K562 (cell line): ENCODE measurements around the gene C7orf57. TPM values are rescaled to one million over a fixed set of nuclear protein-coding genes. Genes with fewer than 3 reads are reported as not detected.
A peak's percentile ranks its signal among the peaks of the same experiment; 100 is the strongest.
"Not testable (repeated sequence)": the region's sequence is repeated elsewhere in the genome, so short reads cannot be mapped to it uniquely, and the experiment has no call there.

ENCODE experiments used
- ATAC-seq: fragments of 200-7000 bp; cut with Tn5 transposase; 3 replicates; pipeline ENCODE4 v1.9.1; 2020; ENCODE audit warnings: moderate library complexity
- BruUV-seq: library from RNA; stranded (reverse); fragments of 400-500 nt; replicated peaks from 2 replicates; lab custom pipeline; 2021; lab: Mats Ljungman, UMichigan
- CTCF ChIA-PET: fragments of 300-600 bp; formaldehyde crosslinking; extraction: SDS; loops from one replicate; lab custom pipeline; 2021; ENCODE audit warnings: low intra/inter-chr PET ratio; lab: Yijun Ruan, JAX
- POLR2A ChIA-PET: fragments of 300-600, 350-650 bp; sonication (Branson Sonifier 250); formaldehyde crosslinking; extraction: SDS; loops from one replicate; lab custom pipeline; 2021; ENCODE audit warnings: antibody characterized with exemption, inconsistent platforms; lab: Yijun Ruan, JAX
- DNase-seq, 4 experiments: peaks; one replicate each; pipeline versions ENCODE4 v3.0.0 to v3.0.0-alpha.2; 2011 to 2018; ENCODE audit warnings: low spot score in 3 of 4, mixed read lengths in 3 of 4; ENCODE audit errors: extremely low read depth in 1 of 4
- FAIRE-seq: peaks from 2 replicates; lab custom pipeline; 2011; peaks lifted over from hg19 to GRCh38; lab: Jason Lieb, UNC
- H2AFZ ChIP-seq: 2 replicates; pipeline ENCODE4 v1.6.0; 2011; ENCODE audit warnings: low read depth, low read length, control low read depth, inconsistent platforms
- H3K27ac ChIP-seq: fragments of 200-600 bp; 3 replicates; pipeline ENCODE4 v1.8.0; 2011; ENCODE audit warnings: low read depth, mild to moderate bottlenecking, control low read depth, inconsistent platforms, low read length, moderate library complexity, mixed read lengths; ENCODE audit errors: extremely low read depth
- H3K27me3 ChIP-seq, 2 experiments: fragments of 300-600 bp in 1 of 2; 2 replicates in 1 of 2; 3 replicates in 1 of 2; pipeline versions ENCODE4 v1.6.0 to v1.8.0; 2011; ENCODE audit warnings: inconsistent platforms in 2 of 2, low read length in 2 of 2, mild to moderate bottlenecking in 1 of 2, mixed read lengths in 1 of 2, moderate library complexity in 1 of 2; ENCODE audit not compliant: control insufficient read depth in 2 of 2, insufficient read depth in 2 of 2
- H3K36me3 ChIP-seq: fragments of 300-600 bp; 3 replicates; pipeline ENCODE4 v1.8.0; 2011; ENCODE audit warnings: mild to moderate bottlenecking, low read length, inconsistent platforms; ENCODE audit not compliant: control insufficient read depth, insufficient read depth
- H3K4me1 ChIP-seq, 2 experiments: fragments of 200-600 bp in 1 of 2; replicated peaks in 1 of 2; 2 replicates in 1 of 2; 3 replicates in 1 of 2; pipeline versions ENCODE4 v1.5.1 to v1.8.0; 2011; ENCODE audit warnings: inconsistent platforms in 2 of 2, low read length in 2 of 2, mild to moderate bottlenecking in 1 of 2, mixed read lengths in 1 of 2, moderate library complexity in 1 of 2; ENCODE audit not compliant: control insufficient read depth in 2 of 2, insufficient read depth in 2 of 2
- H3K4me2 ChIP-seq: 2 replicates; pipeline ENCODE4 v1.6.1; 2011; ENCODE audit warnings: low read length, control low read depth, inconsistent platforms, mixed read lengths; ENCODE audit not compliant: insufficient read depth
- H3K4me3 ChIP-seq: fragments of 200-600 bp; sonication (generic), shearing (Covaris generic); 2 replicates; pipeline ENCODE4 v1.5.1; 2016; ENCODE audit warnings: control low read depth, inconsistent platforms
- H3K79me2 ChIP-seq: fragments of 200-600 bp; 3 replicates; pipeline ENCODE4 v1.8.0; 2011; ENCODE audit warnings: low read length, inconsistent platforms; ENCODE audit not compliant: control insufficient read depth, insufficient read depth
- H3K9ac ChIP-seq, 2 experiments: 2 replicates each; pipeline versions ENCODE4 v1.6.0 to v1.6.1; 2011; ENCODE audit warnings: low read depth in 2 of 2, low read length in 2 of 2, control low read depth in 1 of 2, inconsistent platforms in 1 of 2, mild to moderate bottlenecking in 1 of 2, mixed read lengths in 1 of 2; ENCODE audit not compliant: insufficient read depth in 1 of 2
- H3K9me1 ChIP-seq: one replicate; pipeline ENCODE4 v1.6.0; 2011; ENCODE audit warnings: inconsistent platforms, mild to moderate bottlenecking, low read length, moderate library complexity; ENCODE audit not compliant: control insufficient read depth, insufficient read depth
- H3K9me3 ChIP-seq: replicated peaks from 2 replicates; pipeline ENCODE4 v1.5.1; 2011; ENCODE audit warnings: low read depth, low read length, inconsistent platforms; ENCODE audit not compliant: control insufficient read depth, insufficient read depth
- H4K20me1 ChIP-seq: replicated peaks from 2 replicates; pipeline ENCODE4 v1.6.1; 2011; ENCODE audit warnings: low read length, inconsistent platforms, mixed read lengths; ENCODE audit not compliant: control insufficient read depth, insufficient read depth
- BDP1 ChIP-seq: IDR thresholded peaks from 3 replicates; pipeline ENCODE4 v1.6.1; 2011; ENCODE audit not compliant: insufficient read length, insufficient read depth
- CBFA2T2 ChIP-seq: fragments of 450-650 bp; conservative IDR thresholded peaks from 2 replicates; pipeline ENCODE4 v1.6.1; 2017; ENCODE audit warnings: mild to moderate bottlenecking
- CCAR2 ChIP-seq: fragments of 200-400 bp; formaldehyde crosslinking; IDR thresholded peaks from 2 replicates; pipeline ENCODE4 v1.6.1; 2017; ENCODE audit warnings: mild to moderate bottlenecking, low read depth, low read length
- MECOM ChIP-seq: fragments of 250-450 bp; sonication (Bioruptor Pico); IDR thresholded peaks from 2 replicates; pipeline ENCODE4 v1.8.0; 2022; ENCODE audit warnings: inconsistent platforms
- MYBL2 ChIP-seq, 2 experiments: fragments of 450-650 bp in 1 of 2; sonication (generic) in 1 of 2; formaldehyde crosslinking in 1 of 2; IDR thresholded peaks; 2 replicates each; pipeline versions ENCODE4 v1.6.1 to v1.8.1; 2017 to 2022; ENCODE audit warnings: borderline replicate concordance in 1 of 2, inconsistent platforms in 1 of 2, low read depth in 1 of 2, mild to moderate bottlenecking in 1 of 2, missing genetic modification reagents in 1 of 2, moderate library complexity in 1 of 2
- PHF20 ChIP-seq: fragments of 450-650 bp; IDR thresholded peaks from 2 replicates; pipeline ENCODE4 v1.6.1; 2018; ENCODE audit not compliant: partially characterized antibody
- RBM25 ChIP-seq: fragments of 200-400 bp; formaldehyde crosslinking; IDR thresholded peaks from 2 replicates; pipeline ENCODE4 v1.6.1; 2018; ENCODE audit warnings: low read length, low read depth, moderate library complexity; ENCODE audit not compliant: severe bottlenecking
- SMAD2 ChIP-seq: fragments of 150-350 bp; IDR thresholded peaks from 2 replicates; pipeline ENCODE4 v1.6.1; 2014; ENCODE audit warnings: low read depth, mild to moderate bottlenecking, low read length
- SP2 ChIP-seq: IDR thresholded peaks from 2 replicates; pipeline ENCODE4 v1.6.1; 2011; ENCODE audit warnings: mild to moderate bottlenecking, low read depth, low read length, moderate library complexity; ENCODE audit not compliant: poor library complexity, severe bottlenecking; ENCODE audit errors: extremely low read depth
- ZFP30 ChIP-seq: fragments of 250-450 bp; sonication (Bioruptor Pico); IDR thresholded peaks from 2 replicates; pipeline ENCODE4 v1.8.0; 2022; ENCODE audit warnings: moderate library complexity, mild to moderate bottlenecking, inconsistent platforms, borderline replicate concordance
- ZNF146 ChIP-seq: IDR thresholded peaks from one replicate; pipeline ENCODE4 v1.6.1; 2018; ENCODE audit warnings: missing compliant biosample characterization; ENCODE audit not compliant: unreplicated experiment
- WGBS: fragments of 100-300 bp; shearing (Covaris generic); methylation state at CpG from one replicate; pipeline ENCODE4 v1.1.6; 2016; ENCODE audit warnings: low coverage, mixed read lengths; ENCODE audit not compliant: insufficient coverage; ENCODE audit errors: missing lambda C conversion rate; 5-methylcytosine and 5-hydroxymethylcytosine counted together
- in situ Hi-C: fragments of 300-500 bp; cut with MboI; formaldehyde crosslinking; loops from 4 replicates; pipeline ENCODE4 v1.15.0; 2018; ENCODE audit warnings: inconsistent platforms, mixed read lengths
- intact Hi-C: fragments of 100-400 bp; cut with micrococcal nuclease; formaldehyde crosslinking; loops from 2 replicates; pipeline ENCODE4 v1.14.2; 2022
- polyA plus RNA-seq, 8 experiments: library from polyadenylated mRNA; depleted of rRNA in 4 of 8; stranded (reverse) in 5 of 8; unstranded in 3 of 8; fragments of >200 nt; fragmentation: Nextera tagmentation in 2 of 8; fragmentation: Illumina TruSeq in 1 of 8; extraction: Ambion mirVana in 2 of 8; extraction: Trizol in 1 of 8; gene quantifications; 2 replicates each; pipeline versions ENCODE4 v1.2.1 to v1.2.3, GENCODE V29; 2011 to 2014; ENCODE audit warnings: inconsistent platforms in 1 of 8, missing spikeins in 1 of 8
- total RNA-seq, 7 experiments: library from RNA; depleted of rRNA in 6 of 7; stranded (reverse); fragments of >200 nt in 6 of 7; fragmentation: Illumina TruSeq in 2 of 7; extraction: Trizol in 2 of 7; gene quantifications; 2 replicates each; pipeline versions ENCODE4 v1.2.1 to v1.2.3, GENCODE V29; 2011 to 2021; ENCODE audit warnings: low replicate concordance in 1 of 7
- TF ChIP-seq, protein P1 (sequence below): fragments of 250-450 bp; sonication (Bioruptor Pico); IDR thresholded peaks from 2 replicates; pipeline ENCODE4 v1.5.0; 2021

Gene C7orf57
- total and polyA plus RNA-seq, 9 of the 15 experiments (the other 6 are each of a cell fraction or from before 2014, with no cell fraction given), result not detected

DNA sequence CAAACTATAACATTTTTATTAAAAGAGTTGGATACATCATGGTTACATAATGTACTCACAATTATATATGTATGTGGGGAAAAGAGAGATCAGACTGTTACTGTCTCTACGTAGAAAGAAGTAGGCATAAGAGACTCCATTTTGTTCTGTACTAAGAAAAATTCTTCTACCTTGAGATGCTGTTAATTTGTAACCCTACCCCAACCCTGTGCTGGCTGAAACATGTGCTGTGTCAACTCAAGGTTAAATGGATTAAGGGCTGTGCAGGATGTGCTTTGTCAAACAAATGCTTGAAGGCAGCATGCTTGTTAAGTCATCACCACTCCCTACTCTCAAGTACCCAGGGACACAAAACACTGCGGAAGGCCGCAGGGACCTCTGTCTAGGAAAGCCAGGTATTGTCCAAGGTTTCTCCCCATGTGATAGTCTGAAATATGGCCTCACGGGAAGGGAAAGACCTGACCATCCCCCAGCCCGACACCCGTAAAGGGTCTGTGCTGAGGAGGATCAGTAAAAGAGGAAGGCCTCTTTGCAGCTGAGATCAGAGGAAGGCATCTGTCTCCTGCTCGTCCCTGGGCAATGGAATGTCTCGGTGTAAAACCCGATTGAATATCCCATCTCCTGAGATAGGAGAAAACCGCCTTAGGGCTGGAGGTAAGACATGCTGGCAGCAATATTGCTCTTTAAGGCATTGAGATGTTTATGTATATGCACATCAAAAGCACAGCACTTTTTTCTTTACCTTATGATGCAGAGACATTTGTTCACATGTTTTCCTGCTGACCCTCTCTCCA lies 45.5 kb upstream of the C7orf57 start:
- BruUV-seq, ATAC-seq, H3K4me3 ChIP-seq, H3K9ac ChIP-seq, H3K9me3 ChIP-seq, POLR2A ChIA-PET, CTCF ChIA-PET, H3K36me3 ChIP-seq, intact Hi-C loops, H3K4me1 ChIP-seq, H4K20me1 ChIP-seq, H3K4me2 ChIP-seq, H2AFZ ChIP-seq, H3K27me3 ChIP-seq, H3K27ac ChIP-seq, in situ Hi-C loops, H3K9me1 ChIP-seq, FAIRE-seq, H3K79me2 ChIP-seq, DNase-seq: not testable (repeated sequence)
- WGBS, result 30% methylated on average over 7 of the region's 10 CpGs

DNA sequence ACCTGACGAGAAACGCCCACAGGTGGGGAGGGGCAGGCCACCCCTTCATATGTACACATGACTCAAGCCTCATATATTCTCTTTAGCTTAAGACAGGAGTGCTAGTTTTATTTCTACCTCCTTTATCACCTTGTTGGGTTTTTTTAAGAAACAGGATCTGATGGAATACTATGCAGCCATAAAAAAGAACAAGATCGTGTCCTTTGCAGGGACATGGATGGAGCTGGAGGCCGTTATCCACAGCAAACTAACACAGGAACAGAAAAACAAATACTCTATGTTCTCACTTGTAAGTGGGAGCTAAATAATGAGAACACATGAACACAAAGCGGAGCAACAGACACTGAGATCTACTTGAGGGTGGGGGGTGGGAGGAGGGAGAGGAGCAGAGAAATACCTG lies 44.8 kb upstream of the C7orf57 start:
- no peak for FAIRE-seq
- in situ Hi-C loops, result no loop called here

More for the DNA sequence above, 44.8 kb upstream of the C7orf57 start:
- Histone ChIP-seq H3K4me1 (peaks cover 0 to 8% of the 10 kb centered on the region in 2 experiments; a peak in 2 of 5 replicates), H3K4me3 (no peak overlapping the region), H3K27ac (no peak overlapping the region), H3K36me3 (no peaks in the 10 kb centered on the region), H3K9me3 (no peaks in the 10 kb centered on the region), H4K20me1 (no peaks in the 10 kb centered on the region; the same call in 1 of the 2 replicates), H3K9ac (no peak overlapping the region), H3K27me3 (no peaks in the 10 kb centered on the region), H2AFZ (no peak overlapping the region), H3K9me1 (no peaks in the 10 kb centered on the region), H3K4me2 (no peak overlapping the region), H3K79me2 (no peaks in the 10 kb centered on the region)
- DNase-seq (no peak), ATAC-seq (no peak)
- intact Hi-C loops, result no loop called here
- TF ChIP-seq RBM25, result peak; percentile 60
- TF ChIP-seq ZFP30, result no peak
- TF ChIP-seq MYBL2 (IDR thresholded peaks at IDR 0.05; ENCODE audit: low read depth), result no peak
- TF ChIP-seq MYBL2 (CRISPR knock-in tag; IDR thresholded peaks at IDR 0.05; ENCODE audit: borderline replicate concordance), result no peak
- TF ChIP-seq, protein P1, sequence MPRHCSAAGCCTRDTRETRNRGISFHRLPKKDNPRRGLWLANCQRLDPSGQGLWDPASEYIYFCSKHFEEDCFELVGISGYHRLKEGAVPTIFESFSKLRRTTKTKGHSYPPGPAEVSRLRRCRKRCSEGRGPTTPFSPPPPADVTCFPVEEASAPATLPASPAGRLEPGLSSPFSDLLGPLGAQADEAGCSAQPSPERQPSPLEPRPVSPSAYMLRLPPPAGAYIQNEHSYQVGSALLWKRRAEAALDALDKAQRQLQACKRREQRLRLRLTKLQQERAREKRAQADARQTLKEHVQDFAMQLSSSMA (CRISPR knock-in tag), result no peak
- no peak for TF ChIP-seq SP2
- no peak for TF ChIP-seq PHF20
- TF ChIP-seq SMAD2, result no peak
- no peak for TF ChIP-seq CCAR2
- TF ChIP-seq ZNF146 (CRISPR knock-in tag), result peak; percentile 73
- no peak for TF ChIP-seq BDP1
- TF ChIP-seq MECOM, result no peak
- no peak for TF ChIP-seq CBFA2T2
- ChIA-PET POLR2A (no interaction called here), CTCF (interaction anchor here (1.4 kb wide), 1 partner anchor 120 kb away, joined by 6 read pairs; no protein-coding TSS in a partner anchor)
- 37% methylated on average over 4 of the region's 5 CpGs for WGBS
- BruUV-seq, result no TSS peak
